H9 (cell line): ENCODE measurements around the gene TOP1. TPM values are rescaled to one million over a fixed set of nuclear protein-coding genes. Genes with fewer than 3 reads are reported as not detected.
A peak's percentile ranks its signal among the peaks of the same experiment; 100 is the strongest.

Source experiments
- DNase-seq: peaks from one replicate; pipeline ENCODE4 v3.0.0-alpha.2; 2017
- H2AFZ ChIP-seq: one replicate; pipeline ENCODE4 v1.6.1; 2013; ENCODE audit warnings: mild to moderate bottlenecking, low read length, control low read depth, moderate library complexity
- H2AK5ac ChIP-seq: 2 replicates; pipeline ENCODE4 v1.6.1; 2013; ENCODE audit warnings: low read length, control low read depth, mixed read lengths; ENCODE audit not compliant: insufficient read length
- H2BK120ac ChIP-seq: one replicate; pipeline ENCODE4 v1.6.1; 2013; ENCODE audit warnings: low read depth, mild to moderate bottlenecking, low read length, control low read depth, inconsistent platforms; ENCODE audit not compliant: poor library complexity, severe bottlenecking
- H2BK12ac ChIP-seq: 2 replicates; pipeline ENCODE4 v1.6.1; 2013; ENCODE audit warnings: low read length, control low read depth, mixed read lengths, low read depth; ENCODE audit not compliant: insufficient read length
- H2BK15ac ChIP-seq: 2 replicates; pipeline ENCODE4 v1.6.1; 2013; ENCODE audit warnings: low read depth, low read length, control low read depth
- H2BK20ac ChIP-seq: one replicate; pipeline ENCODE4 v1.6.1; 2013; ENCODE audit warnings: low read depth, mild to moderate bottlenecking, low read length, control low read depth, inconsistent platforms; ENCODE audit not compliant: poor library complexity, severe bottlenecking
- H2BK5ac ChIP-seq: 2 replicates; pipeline ENCODE4 v1.6.1; 2013; ENCODE audit warnings: low read length, control low read depth, mixed read lengths; ENCODE audit not compliant: insufficient read length
- H3K14ac ChIP-seq: 2 replicates; pipeline ENCODE4 v1.6.1; 2013; ENCODE audit warnings: low read length, control low read depth; ENCODE audit not compliant: insufficient read depth
- H3K18ac ChIP-seq: 2 replicates; pipeline ENCODE4 v1.6.1; 2013; ENCODE audit warnings: low read depth, mild to moderate bottlenecking, mixed read lengths, low read length, control low read depth; ENCODE audit not compliant: insufficient read length
- H3K23ac ChIP-seq: 2 replicates; pipeline ENCODE4 v1.6.1; 2013; ENCODE audit warnings: low read length, control low read depth, mixed read lengths, low read depth; ENCODE audit not compliant: insufficient read length
- H3K23me2 ChIP-seq: 2 replicates; pipeline ENCODE4 v1.6.1; 2013; ENCODE audit warnings: low read depth, mild to moderate bottlenecking, mixed read lengths, low read length, control low read depth; ENCODE audit not compliant: insufficient read length, poor library complexity, severe bottlenecking
- H3K27ac ChIP-seq: 2 replicates; pipeline ENCODE4 v1.5.1; 2013; ENCODE audit warnings: low read length, control low read depth, mixed read lengths, low read depth; ENCODE audit not compliant: insufficient read length
- H3K27me3 ChIP-seq: 2 replicates; pipeline ENCODE4 v1.6.1; 2013; ENCODE audit warnings: low read length, control low read depth, inconsistent platforms; ENCODE audit not compliant: insufficient read depth
- H3K4ac ChIP-seq: 2 replicates; pipeline ENCODE4 v1.6.1; 2013; ENCODE audit warnings: low read depth, mild to moderate bottlenecking, control low read depth, inconsistent platforms, low read length, moderate library complexity
- H3K4me1 ChIP-seq: 2 replicates; pipeline ENCODE4 v1.6.1; 2013; ENCODE audit warnings: low read length, control low read depth, inconsistent platforms; ENCODE audit not compliant: insufficient read depth
- H3K4me2 ChIP-seq: 2 replicates; pipeline ENCODE4 v1.6.1; 2013; ENCODE audit warnings: low read length, control low read depth, mixed read lengths; ENCODE audit not compliant: insufficient read length, insufficient read depth
- H3K56ac ChIP-seq: 2 replicates; pipeline ENCODE4 v1.6.1; 2013; ENCODE audit warnings: low read depth, mild to moderate bottlenecking, mixed read lengths, low read length, control low read depth; ENCODE audit not compliant: insufficient read length
- H3K79me1 ChIP-seq: 2 replicates; pipeline ENCODE4 v1.6.1; 2013; ENCODE audit warnings: low read depth, mild to moderate bottlenecking, moderate library complexity, low read length, control low read depth, inconsistent platforms; ENCODE audit not compliant: insufficient read depth, poor library complexity, severe bottlenecking
- H3K79me2 ChIP-seq: 2 replicates; pipeline ENCODE4 v1.6.1; 2013; ENCODE audit warnings: low read length, control low read depth, inconsistent platforms; ENCODE audit not compliant: insufficient read depth
- H3K9ac ChIP-seq: 2 replicates; pipeline ENCODE4 v1.6.1; 2013; ENCODE audit warnings: low read length, control low read depth, mixed read lengths; ENCODE audit not compliant: insufficient read length; ENCODE audit errors: extremely low read depth
- H3K9me3 ChIP-seq: one replicate; pipeline ENCODE4 v1.6.1; 2013; ENCODE audit warnings: low read depth, low read length, inconsistent platforms; ENCODE audit not compliant: control insufficient read depth
- H3T11ph ChIP-seq: one replicate; pipeline ENCODE4 v1.6.1; 2013; ENCODE audit warnings: mild to moderate bottlenecking, low read length, control low read depth, inconsistent platforms
- H4K20me1 ChIP-seq: one replicate; pipeline ENCODE4 v1.6.1; 2013; ENCODE audit not compliant: control insufficient read depth, insufficient read length, insufficient read depth
- H4K5ac ChIP-seq: 2 replicates; pipeline ENCODE4 v1.6.1; 2013; ENCODE audit warnings: low read depth, mild to moderate bottlenecking, mixed read lengths, low read length, control low read depth; ENCODE audit not compliant: insufficient read length
- H4K8ac ChIP-seq: replicated peaks from 2 replicates; pipeline ENCODE4 v1.6.1; 2013; ENCODE audit warnings: low read length, control low read depth, mixed read lengths, low read depth; ENCODE audit not compliant: insufficient read length
- H4K91ac ChIP-seq: 2 replicates; pipeline ENCODE4 v1.6.1; 2013; ENCODE audit warnings: low read depth, mild to moderate bottlenecking, moderate library complexity, mixed read lengths, low read length, control low read depth; ENCODE audit not compliant: insufficient read length
- H3K27ac Mint-ChIP-seq, 3 experiments: 2 replicates in 2 of 3; 3 replicates in 1 of 3; pipeline ENCODE4 v1.8.0; 2020 to 2021; ENCODE audit warnings: mixed read lengths in 3 of 3, mild to moderate bottlenecking in 1 of 3, moderate library complexity in 1 of 3
- H3K27me3 Mint-ChIP-seq: 2 replicates; pipeline ENCODE4 v1.8.0; 2021; ENCODE audit warnings: low read depth, mild to moderate bottlenecking, moderate library complexity, mixed read lengths
- H3K36me3 Mint-ChIP-seq, 3 experiments: 2 replicates in 2 of 3; 3 replicates in 1 of 3; pipeline ENCODE4 v1.8.0; 2020 to 2021; ENCODE audit warnings: low read depth in 3 of 3, mixed read lengths in 3 of 3; ENCODE audit not compliant: insufficient read depth in 1 of 3
- H3K4me1 Mint-ChIP-seq, 2 experiments: 2 replicates each; pipeline ENCODE4 v1.8.0; 2020; ENCODE audit warnings: mixed read lengths in 2 of 2
- H3K4me3 Mint-ChIP-seq, 2 experiments: 2 replicates in 1 of 2; 3 replicates in 1 of 2; pipeline ENCODE4 v1.8.0; 2020 to 2021; ENCODE audit warnings: mild to moderate bottlenecking in 2 of 2, mixed read lengths in 2 of 2, moderate library complexity in 1 of 2
- H3K9me3 Mint-ChIP-seq, 2 experiments: 2 replicates in 1 of 2; 3 replicates in 1 of 2; pipeline ENCODE4 v1.8.0; 2020; ENCODE audit warnings: mild to moderate bottlenecking in 2 of 2, mixed read lengths in 2 of 2, moderate library complexity in 1 of 2
- WGBS: extraction: QIAGEN DNeasy Blood & Tissue Kit; methylation state at CpG from one replicate; pipeline ENCODE4 v1.1.7; 2013; ENCODE audit warnings: missing lambda C conversion rate, low lambda C conversion rate, mixed read lengths; ENCODE audit not compliant: insufficient read length; ENCODE audit errors: extremely low coverage; 5-methylcytosine and 5-hydroxymethylcytosine counted together
- total RNA-seq: library from RNA; stranded (reverse); gene quantifications from 2 replicates; pipeline ENCODE4 v1.2.1, GENCODE V29; 2021
- TF ChIP-seq, protein P1 (sequence below): fragments of 200-600 bp; sonication (generic); conservative IDR thresholded peaks from 3 replicates; pipeline ENCODE4 v1.8.0; 2021; ENCODE audit warnings: antibody characterized with exemption, mild to moderate bottlenecking

The TOP1 gene
- total RNA-seq, 1 experiment from 2014 or later, result 96.4 TPM

DNA sequence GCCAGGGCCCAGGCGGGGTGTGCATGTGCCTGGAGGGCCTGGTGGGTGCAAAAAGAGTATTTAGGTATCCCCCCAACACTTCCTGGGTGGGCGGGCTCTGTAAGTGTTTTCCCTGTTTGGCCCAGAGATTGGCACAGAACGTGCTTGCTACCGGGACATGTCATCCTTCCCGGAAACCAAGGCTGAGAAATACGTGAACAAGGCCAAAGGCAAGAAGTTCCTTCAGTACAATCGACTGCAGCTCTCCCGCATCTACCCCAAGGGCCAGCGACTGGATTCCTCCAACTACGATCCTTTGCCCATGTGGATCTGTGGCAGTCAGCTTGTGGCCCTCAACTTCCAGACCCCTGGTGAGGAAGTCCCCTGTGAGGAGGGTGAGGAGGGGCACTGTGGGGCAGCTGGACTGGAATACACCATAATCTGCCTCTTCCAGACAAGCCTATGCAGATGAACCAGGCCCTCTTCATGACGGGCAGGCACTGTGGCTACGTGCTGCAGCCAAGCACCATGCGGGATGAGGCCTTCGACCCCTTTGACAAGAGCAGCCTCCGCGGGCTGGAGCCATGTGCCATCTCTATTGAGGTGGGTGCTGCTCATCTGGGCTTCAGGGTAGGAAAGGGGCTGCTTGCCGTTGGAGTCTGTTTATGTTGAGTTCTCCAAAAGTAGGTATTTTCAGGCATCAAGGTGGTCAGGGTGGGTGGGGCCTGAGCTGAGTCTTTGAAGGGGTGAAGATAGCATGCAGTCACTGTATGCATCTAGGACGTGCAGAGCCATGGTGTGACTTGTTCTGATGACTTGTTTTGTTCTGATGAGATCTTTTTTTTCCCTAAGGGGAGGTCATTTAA lies 143.9 kb downstream of the TOP1 start:
- Histone ChIP-seq H3K14ac (no peak overlapping the region), H4K8ac (no peak overlapping the region), H3K27me3 (no peaks in the 10 kb centered on the region), H4K5ac (no peak overlapping the region), H3K23ac (no peak overlapping the region), H3K4me2 (no peak overlapping the region), H3T11ph (no peak overlapping the region), H3K4me1 (no peaks in the 10 kb centered on the region), H2AK5ac (no peak overlapping the region), H2BK20ac (no peak overlapping the region), H2BK120ac (no peak overlapping the region), H2BK5ac (no peak overlapping the region), H3K9me3 (no peaks in the 10 kb centered on the region), H3K4ac (no peak overlapping the region), H3K79me1 (no peaks in the 10 kb centered on the region), H4K20me1 (no peaks in the 10 kb centered on the region), H3K23me2 (no peaks in the 10 kb centered on the region), H2AFZ (no peak overlapping the region), H3K27ac (no peak overlapping the region), H3K79me2 (no peaks in the 10 kb centered on the region), H2BK15ac (no peak overlapping the region), H2BK12ac (no peak overlapping the region), H3K9ac (no peak overlapping the region), H4K91ac (no peak overlapping the region), H3K18ac (no peak overlapping the region), H3K56ac (no peak overlapping the region)
- peak overlapping the region; percentile 7 to 67 (median 23); a peak in 3 of 7 replicates for H3K27ac Mint-ChIP-seq
- no CpG with 5 or more reads among the region's 18 CpGs for WGBS
- peaks cover 52 to 95% (median 82%) of the 10 kb centered on the region in 3 experiments; a peak in 6 of 7 replicates for H3K36me3 Mint-ChIP-seq
- peak; percentile 33 for DNase-seq
- no peaks in the 10 kb centered on the region for H3K9me3 Mint-ChIP-seq
- H3K27me3 Mint-ChIP-seq, result no peaks in the 10 kb centered on the region
- no peak overlapping the region for H3K4me3 Mint-ChIP-seq
- TF ChIP-seq, protein P1, sequence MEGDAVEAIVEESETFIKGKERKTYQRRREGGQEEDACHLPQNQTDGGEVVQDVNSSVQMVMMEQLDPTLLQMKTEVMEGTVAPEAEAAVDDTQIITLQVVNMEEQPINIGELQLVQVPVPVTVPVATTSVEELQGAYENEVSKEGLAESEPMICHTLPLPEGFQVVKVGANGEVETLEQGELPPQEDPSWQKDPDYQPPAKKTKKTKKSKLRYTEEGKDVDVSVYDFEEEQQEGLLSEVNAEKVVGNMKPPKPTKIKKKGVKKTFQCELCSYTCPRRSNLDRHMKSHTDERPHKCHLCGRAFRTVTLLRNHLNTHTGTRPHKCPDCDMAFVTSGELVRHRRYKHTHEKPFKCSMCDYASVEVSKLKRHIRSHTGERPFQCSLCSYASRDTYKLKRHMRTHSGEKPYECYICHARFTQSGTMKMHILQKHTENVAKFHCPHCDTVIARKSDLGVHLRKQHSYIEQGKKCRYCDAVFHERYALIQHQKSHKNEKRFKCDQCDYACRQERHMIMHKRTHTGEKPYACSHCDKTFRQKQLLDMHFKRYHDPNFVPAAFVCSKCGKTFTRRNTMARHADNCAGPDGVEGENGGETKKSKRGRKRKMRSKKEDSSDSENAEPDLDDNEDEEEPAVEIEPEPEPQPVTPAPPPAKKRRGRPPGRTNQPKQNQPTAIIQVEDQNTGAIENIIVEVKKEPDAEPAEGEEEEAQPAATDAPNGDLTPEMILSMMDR, result no peak
- peaks cover 8 to 19% of the 10 kb centered on the region in 2 experiments for H3K4me1 Mint-ChIP-seq
